Activated CD4-positive, alpha-beta T cell treated with anti-CD3 and anti-CD28 coated beads, Interleukin-2, amount 10 ng/mL, durations not matched to agents 7 days and 5 days (primary cell): ENCODE data around the gene DDA1. TPM values are rescaled to one million over a fixed set of nuclear protein-coding genes. Genes with fewer than 3 reads are reported as not detected.
"Not testable (repeated sequence)": the region's sequence is repeated elsewhere in the genome, so short reads cannot be mapped to it uniquely, and the experiment has no call there.

Experiments used
- CTCF ChIA-PET: fragments of 350-600 bp; sonication (Branson Sonifier 250); formaldehyde crosslinking; loops from one replicate; lab custom pipeline; 2021; ENCODE audit warnings: antibody characterized with exemption; lab: Charles Lee
- POLR2A ChIA-PET: fragments of 350-600 bp; sonication (Branson Sonifier 250); formaldehyde crosslinking; loops from one replicate; lab custom pipeline; 2021; ENCODE audit warnings: antibody characterized with exemption; lab: Charles Lee
- DNase-seq: peaks from one replicate; pipeline ENCODE4 v3.0.0-alpha.2; 2020
- H3K27ac Mint-ChIP-seq: one replicate; pipeline ENCODE4 v1.8.0; 2021; ENCODE audit warnings: mild to moderate bottlenecking, moderate library complexity, mixed read lengths
- H3K27me3 Mint-ChIP-seq: one replicate; pipeline ENCODE4 v1.8.0; 2021; ENCODE audit warnings: mixed read lengths
- H3K36me3 Mint-ChIP-seq: one replicate; pipeline ENCODE4 v1.8.0; 2021; ENCODE audit warnings: low read depth, mixed read lengths
- H3K4me1 Mint-ChIP-seq: one replicate; pipeline ENCODE4 v1.8.0; 2021; ENCODE audit warnings: mixed read lengths
- H3K4me3 Mint-ChIP-seq: one replicate; pipeline ENCODE4 v1.8.0; 2021; ENCODE audit warnings: mild to moderate bottlenecking, moderate library complexity, mixed read lengths
- H3K9me3 Mint-ChIP-seq: one replicate; pipeline ENCODE4 v1.8.0; 2021; ENCODE audit warnings: mixed read lengths
- total RNA-seq, 2 experiments: library from RNA; stranded (reverse); gene quantifications; one replicate each; pipeline ENCODE4 v1.2.3, GENCODE V29; 2021

The DDA1 gene
- 10 to 100 TPM; 39.5 to 45.3 TPM for total RNA-seq

GRCh38 chr19:17309198-17309964 is at the start of gene DDA1:
Gene DDA1 (plus strand): TSS chr19:17309563. CDS start chr19:17309655, 92 bp downstream.
- Mint-ChIP-seq H3K27ac (peak within 1 kb of the TSS; percentile 97), H3K27me3 (no peaks in the 10 kb centered on the region), H3K4me3 (peak within 1 kb of the TSS; percentile 99), H3K4me1 (peaks cover 49% of the 10 kb centered on the region), H3K9me3 (no peaks in the 10 kb centered on the region), H3K36me3 (peaks cover 9% of the 10 kb centered on the region)
- ChIA-PET POLR2A (interaction anchor here (1.0 kb wide), 1 partner anchor 8 kb away, joined by 3 read pairs; no protein-coding TSS in a partner anchor), CTCF (interaction anchor here (0.5 to 1.9 kb wide), 11 partner anchors 13 to 855 kb away, joined by 3 to 7 read pairs (median 4); partner anchors contain the start of genes ANO8 and USE1)
- peak; percentile 100 for DNase-seq

DNA sequence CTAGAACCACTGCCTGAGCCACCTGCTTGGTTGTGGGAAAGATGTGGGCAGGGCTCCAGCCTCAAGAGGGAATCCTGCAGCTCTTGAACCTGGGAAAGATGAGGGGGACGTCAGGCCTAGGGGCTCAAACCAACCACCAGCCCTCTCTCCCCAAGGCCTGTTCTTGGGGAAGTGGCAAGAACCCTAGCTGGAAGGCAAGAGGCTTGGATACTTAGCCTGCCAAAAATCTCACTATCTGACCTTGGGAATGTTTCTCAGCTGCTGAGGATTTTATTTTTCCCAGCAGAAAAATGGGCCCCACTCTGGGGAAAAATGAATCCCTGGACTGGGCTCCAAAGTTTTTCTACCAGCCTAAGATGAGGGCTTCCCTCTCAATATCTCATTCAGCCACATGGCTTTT is 49.4 kb upstream of the DDA1 start:
- Mint-ChIP-seq H3K27ac (no peak overlapping the region), H3K4me3 (no peak overlapping the region), H3K9me3 (no peaks in the 10 kb centered on the region), H3K27me3 (no peaks in the 10 kb centered on the region), H3K36me3 (no peaks in the 10 kb centered on the region), H3K4me1 (peaks cover 15% of the 10 kb centered on the region)
- ChIA-PET CTCF (interaction anchor here (0.6 to 3.9 kb wide), 14 partner anchors 8 to 184 kb away, joined by 3 to 17 read pairs (median 4); partner anchors contain the start of genes ANKLE1, DDA1 and MYO9B), POLR2A (no interaction called here)
- DNase-seq, result no peak

DNA sequence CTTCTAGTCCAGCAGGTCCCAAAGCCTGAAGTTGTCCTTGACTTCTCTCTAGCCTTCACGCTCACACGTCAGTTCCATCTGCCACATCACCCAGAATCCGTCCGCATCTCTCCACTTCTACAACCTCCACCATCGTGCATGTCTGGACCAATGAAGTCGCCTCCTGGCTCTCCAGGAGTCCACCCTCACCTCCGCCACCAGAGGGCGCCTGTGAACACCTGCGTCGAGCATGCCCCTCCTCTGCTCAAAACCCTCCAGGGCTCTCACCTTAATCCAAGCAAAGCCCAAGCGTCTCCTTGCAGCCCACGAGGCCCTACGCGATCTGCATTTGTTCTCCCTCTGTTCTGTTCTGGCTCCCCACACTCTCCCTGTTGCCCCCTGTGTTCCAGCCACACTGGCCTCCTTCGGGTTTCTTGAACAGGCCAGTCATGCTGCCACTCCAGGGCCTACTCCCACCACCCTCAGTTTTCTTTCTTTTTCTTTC is 48.5 kb upstream of the DDA1 start:
- ChIA-PET POLR2A (no interaction called here), CTCF (interaction anchor here (0.6 to 3.9 kb wide), 15 partner anchors 9 to 1018 kb away, joined by 3 to 17 read pairs (median 4); partner anchors contain the start of genes ANKLE1, DDA1 and MYO9B)
- H3K4me1 Mint-ChIP-seq, result peaks cover 17% of the 10 kb centered on the region
- peak; percentile 93 for DNase-seq
- H3K27me3 Mint-ChIP-seq, result no peaks in the 10 kb centered on the region
- H3K36me3 Mint-ChIP-seq, result no peaks in the 10 kb centered on the region
- H3K4me3 Mint-ChIP-seq, result no peak overlapping the region
- no peaks in the 10 kb centered on the region for H3K9me3 Mint-ChIP-seq
- H3K27ac Mint-ChIP-seq, result no peak overlapping the region

- DNase-seq, result no peak
- Mint-ChIP-seq H3K27ac (no peak overlapping the region), H3K9me3 (no peaks in the 10 kb centered on the region), H3K4me1 (peaks cover 27% of the 10 kb centered on the region), H3K36me3 (no peaks in the 10 kb centered on the region), H3K4me3 (no peak overlapping the region), H3K27me3 (no peaks in the 10 kb centered on the region)
- POLR2A ChIA-PET, result no interaction called here
- CTCF ChIA-PET, result interaction anchor here (0.6 to 1.4 kb wide), 2 partner anchors 21 to 110 kb away, joined by 3 to 5 read pairs; no protein-coding TSS in a partner anchor
Observed at GRCh38 chr19:17262557-17262956, 46.8 kb upstream of the DDA1 start.

- Mint-ChIP-seq H3K4me3 (no peak overlapping the region), H3K4me1 (peaks cover 32% of the 10 kb centered on the region), H3K27ac (peak overlapping the region; percentile 76)
Observed at GRCh38 chr19:17263712-17264640, 45.4 kb upstream of the DDA1 start.

GRCh38 chr19:17264641-17264979 is 44.8 kb upstream of the DDA1 start, which contains the start of gene USHBP1:
Gene USHBP1 (minus strand): TSS chr19:17264745. CDS start chr19:17264299, 446 bp downstream.
- DNase-seq, result no peak
- Mint-ChIP-seq H3K36me3 (peaks cover 2% of the 10 kb centered on the region), H3K9me3 (no peaks in the 10 kb centered on the region), H3K4me3 (no peak within 1 kb of the TSS), H3K27ac (peak within 1 kb of the TSS; percentile 76), H3K27me3 (no peaks in the 10 kb centered on the region), H3K4me1 (peaks cover 32% of the 10 kb centered on the region)
- ChIA-PET CTCF (interaction anchor here (1.3 to 1.9 kb wide), 3 partner anchors 9 to 19 kb away, joined by 5 to 7 read pairs (median 5); no protein-coding TSS in a partner anchor), POLR2A (no interaction called here)

More at GRCh38 chr19:17263712-17264640, 45.4 kb upstream of the DDA1 start:
- no peaks in the 10 kb centered on the region for H3K27me3 Mint-ChIP-seq
- no peaks in the 10 kb centered on the region for H3K9me3 Mint-ChIP-seq
- H3K36me3 Mint-ChIP-seq, result peaks cover under 1% of the 10 kb centered on the region
- ChIA-PET POLR2A (interaction anchor here (0.6 kb wide), 1 partner anchor 10 kb away, joined by 4 read pairs; no protein-coding TSS in a partner anchor), CTCF (interaction anchor here (0.6 to 1.9 kb wide), 7 partner anchors 8 to 200 kb away, joined by 3 to 7 read pairs (median 5); partner anchors contain the start of gene ANKLE1)
- no peak for DNase-seq

- Mint-ChIP-seq H3K4me1 (peaks cover 28% of the 10 kb centered on the region), H3K27me3 (no peaks in the 10 kb centered on the region), H3K9me3 (no peaks in the 10 kb centered on the region), H3K36me3 (peaks cover 6% of the 10 kb centered on the region), H3K27ac (no peak overlapping the region), H3K4me3 (no peak overlapping the region)
- DNase-seq, result no peak
- POLR2A ChIA-PET, result interaction anchor here (0.6 kb wide), 1 partner anchor 447 kb away, joined by 5 read pairs; no protein-coding TSS in a partner anchor
- CTCF ChIA-PET, result interaction anchor here (0.8 to 2.5 kb wide), 10 partner anchors 8 to 51 kb away, joined by 4 to 16 read pairs (median 6); partner anchors contain the start of genes ANKLE1 and USE1
Observed at GRCh38 chr19:17266026-17266425, 43.3 kb upstream of the DDA1 start.

DNA sequence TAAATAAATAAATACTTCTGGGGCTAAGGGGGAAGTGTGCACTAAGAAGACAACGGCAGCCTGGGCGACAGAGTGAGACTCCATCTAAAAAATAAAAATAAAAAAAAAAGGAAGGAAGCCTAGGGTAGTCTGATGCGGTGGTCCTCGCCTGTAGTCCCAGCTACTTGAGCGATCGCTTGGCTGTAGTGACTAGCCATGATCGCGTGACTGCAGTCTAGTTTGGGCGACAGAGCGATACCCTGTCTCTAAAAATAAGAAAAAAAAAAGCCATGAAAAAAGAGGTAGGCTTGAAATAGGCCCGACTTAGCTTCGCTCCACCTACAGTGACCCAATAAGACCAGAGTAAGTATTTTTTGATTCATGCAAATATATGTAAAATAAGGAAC is 42.8 kb upstream of the DDA1 start:
- ChIA-PET CTCF (interaction anchor here (0.6 to 2.5 kb wide), 13 partner anchors 9 to 773 kb away, joined by 3 to 16 read pairs (median 5); partner anchors contain the start of genes ANKLE1, MRPL34 and USE1), POLR2A (interaction anchor here (0.7 to 0.9 kb wide), 3 partner anchors 13 to 52 kb away, joined by 3 to 4 read pairs (median 3); partner anchors contain the start of gene USE1)
- DNase-seq, result no peak
- H3K27ac Mint-ChIP-seq, result peak overlapping the region; percentile 79
- H3K9me3 Mint-ChIP-seq, result no peaks in the 10 kb centered on the region
- H3K36me3 Mint-ChIP-seq, result peaks cover 11% of the 10 kb centered on the region
- H3K27me3 Mint-ChIP-seq, result no peaks in the 10 kb centered on the region
- peak overlapping the region; percentile 80 for H3K4me3 Mint-ChIP-seq
- peaks cover 27% of the 10 kb centered on the region for H3K4me1 Mint-ChIP-seq

DNA sequence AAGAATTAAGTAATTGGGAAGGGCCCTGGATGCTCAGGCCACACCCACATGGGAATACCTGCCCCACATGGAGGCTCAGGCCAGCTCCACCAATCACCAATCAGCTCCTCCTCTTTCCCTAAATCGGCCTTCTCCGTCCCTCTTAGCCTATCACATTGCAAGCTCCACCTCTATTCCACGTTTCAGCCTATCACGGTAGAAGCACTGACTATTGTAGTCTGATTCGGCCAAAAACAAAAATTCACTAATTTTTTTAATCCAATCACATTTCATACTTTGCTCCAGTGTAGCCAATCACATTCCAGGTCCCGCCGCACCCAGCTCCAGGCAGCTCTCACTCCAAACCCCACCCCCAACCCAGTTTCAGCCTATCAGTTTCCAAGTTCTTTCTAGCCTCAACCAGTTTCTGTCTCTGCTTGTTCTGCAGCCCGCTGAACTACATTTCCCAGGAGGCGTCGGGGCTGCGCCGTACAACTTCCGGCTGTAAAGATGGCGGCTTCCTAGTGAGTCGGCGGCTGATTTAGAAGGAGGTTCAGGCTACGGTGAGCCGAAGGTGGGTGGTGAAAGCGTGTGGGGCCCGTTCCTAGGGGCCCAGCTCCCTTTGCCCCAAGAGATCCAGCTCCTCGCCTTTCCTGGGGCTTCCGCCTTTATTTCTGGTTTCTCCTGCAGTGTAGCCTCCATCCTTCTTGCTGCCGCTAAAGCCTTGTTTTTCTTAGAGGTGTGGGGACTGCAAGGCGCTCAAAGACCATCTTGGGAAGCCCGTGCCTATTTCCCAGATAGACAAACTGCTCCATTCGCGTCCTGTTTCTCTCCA is 42.2 kb upstream of the DDA1 start, which contains the start of gene BABAM1:
BABAM1 (plus strand) TSS at position 469 of the 814 bp plus-strand sequence. CDS start 1,364 bp downstream, outside the sequence.
- Mint-ChIP-seq H3K9me3 (no peaks in the 10 kb centered on the region), H3K4me1 (peaks cover 27% of the 10 kb centered on the region), H3K27me3 (no peaks in the 10 kb centered on the region), H3K27ac (peak within 1 kb of the TSS; percentile 79), H3K4me3 (peak within 1 kb of the TSS; percentile 80), H3K36me3 (peaks cover 14% of the 10 kb centered on the region)
- POLR2A ChIA-PET, result interaction anchor here (0.6 to 0.9 kb wide), 4 partner anchors 13 to 52 kb away, joined by 3 to 4 read pairs (median 3); partner anchors contain the start of gene USE1
- CTCF ChIA-PET, result interaction anchor here (0.6 to 2.5 kb wide), 13 partner anchors 9 to 774 kb away, joined by 3 to 16 read pairs (median 5); partner anchors contain the start of genes ANKLE1, MRPL34 and USE1
- peak; percentile 99 for DNase-seq

DNA sequence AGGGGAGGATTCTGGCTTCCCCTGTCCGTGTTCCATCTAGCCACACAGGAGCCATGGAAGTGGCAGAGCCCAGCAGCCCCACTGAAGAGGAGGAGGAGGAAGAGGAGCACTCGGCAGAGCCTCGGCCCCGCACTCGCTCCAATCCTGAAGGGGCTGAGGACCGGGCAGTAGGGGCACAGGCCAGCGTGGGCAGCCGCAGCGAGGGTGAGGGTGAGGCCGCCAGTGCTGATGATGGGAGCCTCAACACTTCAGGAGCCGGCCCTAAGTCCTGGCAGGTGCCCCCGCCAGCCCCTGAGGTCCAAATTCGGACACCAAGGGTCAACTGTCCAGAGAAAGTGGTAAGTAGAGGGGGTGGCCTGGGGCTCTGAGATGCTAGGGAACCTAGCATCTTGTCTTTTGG is 40.6 kb upstream of the DDA1 start:
- no peak for DNase-seq
- H3K27ac Mint-ChIP-seq, result no peak overlapping the region
- ChIA-PET CTCF (interaction anchor here (0.7 kb wide), 1 partner anchor 1395 kb away, joined by 3 read pairs; no protein-coding TSS in a partner anchor), POLR2A (no interaction called here)
- H3K36me3 Mint-ChIP-seq, result peaks cover 16% of the 10 kb centered on the region
- H3K9me3 Mint-ChIP-seq, result no peaks in the 10 kb centered on the region
- H3K27me3 Mint-ChIP-seq, result no peaks in the 10 kb centered on the region
- peaks cover 26% of the 10 kb centered on the region for H3K4me1 Mint-ChIP-seq
- peak overlapping the region; percentile 51 for H3K4me3 Mint-ChIP-seq

DNA sequence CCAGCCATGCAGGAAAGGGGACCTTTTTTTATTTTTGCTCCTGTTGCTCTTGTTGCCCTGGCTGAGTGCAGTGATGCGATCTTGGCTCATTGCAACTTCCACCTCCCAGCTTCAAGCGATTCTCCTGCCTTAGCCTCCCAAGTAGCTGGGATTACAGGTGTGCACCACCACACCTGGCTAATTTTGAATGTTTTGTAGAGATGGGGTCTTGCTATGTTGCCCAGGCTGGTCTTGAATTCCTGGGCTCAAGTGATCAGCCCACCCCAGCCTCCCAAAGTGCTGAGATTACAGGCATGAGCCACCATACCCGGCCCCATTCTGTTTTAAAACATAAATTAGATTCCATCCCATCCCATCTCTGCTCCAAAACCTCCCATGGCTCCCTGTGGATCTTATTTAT is 34.5 kb upstream of the DDA1 start:
- DNase-seq, H3K4me3 Mint-ChIP-seq, H3K9me3 Mint-ChIP-seq, H3K4me1 Mint-ChIP-seq, POLR2A ChIA-PET, CTCF ChIA-PET, H3K27me3 Mint-ChIP-seq, H3K27ac Mint-ChIP-seq: not testable (repeated sequence)
- peaks cover 32% of the 10 kb centered on the region for H3K36me3 Mint-ChIP-seq
